LoVo (cell line): ENCODE data around the gene MKNK2.
"Not testable (repeated sequence)": the region's sequence is repeated elsewhere in the genome, so short reads cannot be mapped to it uniquely, and the experiment has no call there.

ENCODE experiments used
- DNase-seq: peaks from one replicate; pipeline ENCODE4 v3.0.0-alpha.2; 2016; ENCODE audit warnings: low spot score

The MKNK2 gene

DNA sequence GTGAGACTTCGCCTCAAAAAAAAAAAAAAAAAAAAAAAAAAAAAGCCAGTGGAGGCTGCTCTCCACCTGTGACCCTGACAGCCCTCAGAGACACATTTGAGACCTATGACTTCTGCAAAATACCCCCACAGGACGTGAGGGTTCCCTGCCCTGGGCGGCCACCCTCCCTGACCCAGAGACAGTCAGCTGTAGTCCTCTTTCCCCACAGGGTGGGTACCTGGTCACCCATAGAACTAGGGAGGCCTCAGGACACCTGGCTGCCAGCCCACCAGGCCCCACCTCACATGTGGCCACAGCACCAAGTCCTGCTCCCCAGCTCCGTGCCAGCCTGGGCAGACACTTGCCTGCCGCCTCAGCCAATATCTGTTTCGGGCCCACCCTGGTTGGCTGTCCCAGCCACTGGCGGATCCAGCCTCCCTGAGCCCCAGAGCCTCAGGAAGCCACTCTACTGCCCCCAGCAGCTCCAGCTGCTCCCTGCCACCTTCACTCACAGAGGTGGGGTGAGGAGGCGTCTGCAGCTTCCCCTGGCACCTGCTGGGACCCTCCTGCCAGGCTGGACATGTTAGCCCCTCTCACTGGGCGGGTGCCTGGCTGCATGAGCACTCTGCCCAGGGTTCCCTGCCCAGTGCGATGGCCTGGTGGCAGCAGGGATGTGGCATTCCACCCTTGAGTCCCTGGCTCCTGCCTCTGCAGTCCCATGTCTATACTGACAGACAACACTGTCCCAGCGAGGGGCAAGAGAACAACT lies 6.9 kb downstream of the MKNK2 start:
- no peak for DNase-seq

DNA sequence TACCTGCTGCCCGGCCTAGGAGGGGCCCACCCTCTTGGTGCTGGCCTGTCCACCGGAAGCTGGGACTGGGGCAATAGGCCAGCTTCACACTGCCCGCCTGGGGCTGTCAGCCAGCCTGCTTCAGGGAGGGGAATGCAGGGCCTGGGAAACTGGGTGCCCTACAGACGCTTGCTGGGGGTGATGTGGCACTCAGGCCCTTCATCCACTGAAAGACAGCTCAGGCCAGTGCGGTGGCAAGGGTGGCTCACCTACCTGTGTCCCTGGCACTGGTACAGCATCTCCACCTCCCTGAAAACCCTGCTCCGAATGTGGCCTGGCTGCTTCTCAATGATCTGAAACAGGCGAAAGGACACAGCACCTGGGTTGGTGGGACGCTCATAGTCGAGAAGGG lies 7.8 kb downstream of the MKNK2 start:
- no peak for DNase-seq

GRCh38 chr19:2042485-2043250 lies 8.4 kb downstream of the MKNK2 start:
- DNase-seq = no peak

DNA sequence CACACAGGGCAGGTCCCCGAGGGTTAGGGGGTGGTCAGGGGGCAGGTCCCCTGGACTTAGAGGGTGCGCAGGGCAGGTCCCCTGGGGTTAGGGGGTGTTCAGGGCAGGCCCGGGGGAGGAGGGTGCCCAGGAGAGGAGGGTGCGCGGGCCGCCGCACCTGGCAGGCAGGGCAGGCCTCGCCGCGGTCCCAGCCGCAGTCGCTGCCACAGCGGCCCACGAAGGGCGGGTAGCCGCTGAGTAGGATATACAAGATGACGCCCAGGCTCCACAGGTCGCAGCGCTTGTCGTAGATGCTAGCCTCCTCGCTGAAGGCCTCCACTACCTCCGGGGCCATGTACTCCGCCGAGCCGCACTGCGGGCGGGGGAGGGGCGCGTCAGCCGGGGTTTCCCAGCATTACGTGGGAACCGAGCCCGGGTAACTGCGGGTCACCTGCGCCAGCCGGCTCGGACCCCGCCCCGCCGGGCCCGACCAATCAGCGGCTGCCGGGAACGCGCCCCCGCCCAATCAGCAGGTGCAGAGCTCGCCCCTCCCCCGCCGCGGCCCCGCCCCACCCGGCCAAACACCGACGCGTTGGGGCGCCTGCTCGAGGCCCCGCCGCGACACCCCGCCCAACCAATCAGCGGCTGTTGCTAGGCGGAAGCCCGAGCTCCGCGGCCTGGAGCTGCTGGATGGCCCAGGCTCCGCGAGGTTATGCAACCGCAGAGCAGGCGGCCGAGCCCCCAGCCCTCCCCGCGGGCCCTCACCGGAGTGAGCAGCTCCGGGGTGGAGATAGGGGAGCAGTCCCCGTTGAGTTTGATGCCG lies 9.2 kb downstream of the MKNK2 start:
- no peak for DNase-seq

- DNase-seq = no peak
These were observed 9.7 kb downstream of the MKNK2 start for GRCh38 chr19:2041433-2041682.

GRCh38 chr19:2040647-2041432 lies 10.2 kb downstream of the MKNK2 start:
- DNase-seq = no peak

- no peak for DNase-seq
These were observed 10.9 kb downstream of the MKNK2 start for GRCh38 chr19:2039959-2040646.

DNA sequence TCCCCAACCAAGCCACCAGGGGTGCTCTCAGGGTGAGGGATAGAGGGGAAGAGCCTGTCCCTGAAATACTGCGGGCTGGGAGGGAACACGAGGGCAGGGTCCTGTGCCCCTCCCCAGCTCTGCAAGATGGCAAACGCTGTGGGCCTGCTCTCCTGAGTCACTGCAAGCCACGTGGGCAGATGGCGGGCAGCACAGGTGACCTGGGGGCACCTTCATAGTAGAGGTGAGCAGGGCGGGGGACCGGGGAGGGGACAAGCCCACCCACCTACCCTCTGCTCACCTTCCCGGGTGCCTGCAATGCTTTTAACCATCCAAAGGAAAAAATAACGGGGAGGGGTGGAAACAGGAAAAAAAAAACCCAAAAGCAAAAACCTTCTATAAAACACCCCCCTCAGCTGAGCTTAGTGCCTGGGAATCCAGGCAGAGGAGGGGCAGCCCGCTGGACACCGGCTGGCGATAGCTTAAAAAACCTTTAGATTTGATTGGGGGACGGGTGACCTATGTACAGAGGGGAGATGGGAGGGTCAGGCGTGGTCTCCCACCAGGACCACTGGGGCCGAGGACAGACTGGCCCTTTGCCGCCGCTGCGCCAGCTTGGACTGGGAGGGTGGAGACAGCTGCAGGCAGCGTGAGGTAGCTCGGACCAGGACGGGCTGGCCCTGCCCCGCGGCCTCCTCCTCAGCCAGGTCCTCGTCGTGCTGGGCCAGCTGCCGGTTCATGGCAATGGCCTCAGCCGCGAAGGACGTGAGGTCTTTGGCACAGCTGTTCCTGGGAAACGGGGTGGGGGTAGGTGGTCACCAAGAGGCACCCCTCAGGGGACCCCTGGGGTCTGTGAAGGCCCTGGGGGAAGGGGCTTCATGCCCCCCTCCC lies 11.7 kb downstream of the MKNK2 start:
- DNase-seq = no peak

- DNase-seq = no peak
These were observed 12.6 kb downstream of the MKNK2 start for GRCh38 chr19:2038284-2039088.

- no peak for DNase-seq
These were observed 13.3 kb downstream of the MKNK2 start for GRCh38 chr19:2037651-2038255.

GRCh38 chr19:2036424-2036823 lies 14.6 kb downstream of the MKNK2 start:
- no peak for DNase-seq

DNA sequence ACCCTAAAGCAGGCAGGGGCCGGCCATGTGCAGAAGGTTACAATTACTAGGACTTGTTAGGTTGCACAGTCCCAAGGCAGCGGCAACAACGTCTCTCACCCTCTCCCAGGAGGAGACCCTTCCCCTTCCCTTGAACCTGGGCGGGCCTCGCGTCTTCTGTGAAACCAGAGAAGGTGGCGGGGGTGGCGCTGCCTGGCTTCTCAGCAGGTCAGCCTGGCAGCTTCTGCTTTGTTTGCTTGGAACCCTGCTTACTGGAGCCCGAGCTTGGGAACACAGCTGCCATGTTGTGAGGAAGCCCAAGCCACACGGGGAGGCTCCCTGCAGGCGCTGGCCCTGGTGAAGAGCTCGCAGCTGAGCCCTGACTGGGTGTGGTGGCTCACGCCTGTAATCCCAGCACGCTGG lies 15.5 kb downstream of the MKNK2 start:
- DNase-seq = no peak

GRCh38 chr19:2034729-2035589 lies 16.1 kb downstream of the MKNK2 start:
- DNase-seq = no peak

- DNase-seq = not testable (repeated sequence)
These were observed 16.8 kb downstream of the MKNK2 start for GRCh38 chr19:2034253-2034652.

- no peak for DNase-seq
These were observed 17.3 kb downstream of the MKNK2 start for GRCh38 chr19:2033825-2034159.

- DNase-seq = no peak
These were observed 17.8 kb downstream of the MKNK2 start for GRCh38 chr19:2033115-2033824.

- DNase-seq = peak; percentile 81
These were observed 18.6 kb downstream of the MKNK2 start for GRCh38 chr19:2032296-2032941.
